MCF 10A (cell line): ENCODE measurements around the gene REST. TPM values are rescaled to one million over a fixed set of nuclear protein-coding genes. Genes with fewer than 3 reads are reported as not detected.

Experiments used
- Bru-seq: library from RNA; stranded (reverse); fragments of 400-500 nt; gene quantifications from one replicate; lab custom pipeline; 2021; lab: Mats Ljungman, UMichigan
- BruChase-seq, 2 experiments: library from RNA; stranded (reverse); fragments of 400-500 nt; gene quantifications; one replicate each; lab custom pipeline; 2021; lab: Mats Ljungman, UMichigan
- BruUV-seq: library from RNA; stranded (reverse); fragments of 400-500 nt; replicated peaks from 2 replicates; lab custom pipeline; 2021; lab: Mats Ljungman, UMichigan
- CTCF ChIA-PET: fragments of 300-600 bp; sonication (Branson Sonifier 250); formaldehyde crosslinking; extraction: SDS; loops from one replicate; lab custom pipeline; 2021; ENCODE audit warnings: antibody characterized with exemption, inconsistent platforms; lab: Yijun Ruan, JAX
- POLR2A ChIA-PET: fragments of 300-600, 350-650 bp; sonication (Branson Sonifier 250); formaldehyde crosslinking; extraction: SDS; loops from one replicate; lab custom pipeline; 2020; ENCODE audit warnings: antibody characterized with exemption, inconsistent platforms; lab: Yijun Ruan, JAX
- DNase-seq: peaks from one replicate; pipeline ENCODE4 v3.0.0-alpha.2; 2018; ENCODE audit not compliant: unreplicated experiment
- H3K27ac Mint-ChIP-seq: one replicate; pipeline ENCODE4 v1.8.0; 2022; ENCODE audit warnings: mild to moderate bottlenecking, low read depth, mixed read lengths; ENCODE audit not compliant: unreplicated experiment
- H3K27me3 Mint-ChIP-seq: one replicate; pipeline ENCODE4 v1.8.0; 2022; ENCODE audit warnings: mixed read lengths; ENCODE audit not compliant: insufficient read depth, unreplicated experiment
- H3K36me3 Mint-ChIP-seq: one replicate; pipeline ENCODE4 v1.8.0; 2022; ENCODE audit warnings: mild to moderate bottlenecking, moderate library complexity, mixed read lengths; ENCODE audit not compliant: insufficient read depth, unreplicated experiment
- H3K4me1 Mint-ChIP-seq: one replicate; pipeline ENCODE4 v1.8.0; 2022; ENCODE audit warnings: mixed read lengths; ENCODE audit not compliant: insufficient read depth, unreplicated experiment
- H3K4me3 Mint-ChIP-seq: one replicate; pipeline ENCODE4 v1.8.0; 2022; ENCODE audit warnings: mild to moderate bottlenecking, moderate library complexity, mixed read lengths; ENCODE audit not compliant: unreplicated experiment
- H3K9me3 Mint-ChIP-seq: one replicate; pipeline ENCODE4 v1.8.0; 2022; ENCODE audit warnings: mixed read lengths; ENCODE audit not compliant: unreplicated experiment
- CTCF ChIP-seq: fragments of 200-600 bp; IDR thresholded peaks from one replicate; pipeline ENCODE4 v1.8.0; 2022; ENCODE audit warnings: antibody characterized with exemption, mild to moderate bottlenecking; ENCODE audit not compliant: unreplicated experiment
- intact Hi-C: fragments of 100-400 bp; cut with micrococcal nuclease; formaldehyde crosslinking; loops from 2 replicates; pipeline ENCODE4 v1.14.1; 2022
- long read RNA-seq: library from polyadenylated mRNA; stranded (forward); transcript quantifications from one replicate; pipeline ENCODE4 v2.0.0, GENCODE V29; 2022
- total RNA-seq: library from RNA; stranded (reverse); gene quantifications from 2 replicates; pipeline ENCODE4 v1.2.3, GENCODE V29; 2022

Gene REST
- total RNA-seq (50.5 and 51.6 TPM in 2 replicates), Bru-seq, nascent RNA (percentile 75 among the genes with signal in this experiment), BruChase-seq, experiment 1, labeled RNA remaining after a 6-hour chase (percentile 94 among the genes with signal in this experiment), BruChase-seq, experiment 2, labeled RNA remaining after a 2-hour chase (percentile 91 among the genes with signal in this experiment)
- long read RNA-seq, full-length matches to known transcripts, result 33 of 46 reads
- long read RNA-seq, partial matches to known transcripts, result 2 of 46 reads
- long read RNA-seq, other reads (novel, unspliced or antisense), result 11 of 46 reads

GRCh38 chr4:56907489-56908205, at the start of gene REST:
Gene REST (plus strand): TSS chr4:56907900. CDS start chr4:56910639, 2,739 bp downstream.
- ChIA-PET CTCF (interaction anchor here (0.5 to 1.0 kb wide), 3 partner anchors 10 to 1945 kb away, joined by 3 to 7 read pairs (median 4); no protein-coding TSS in a partner anchor), POLR2A (interaction anchor here (0.8 to 5.4 kb wide), 13 partner anchors 9 to 1509 kb away, joined by 3 to 165 read pairs (median 6); partner anchors contain the start of genes AASDH, NOA1, PAICS and POLR2B)
- BruUV-seq, result no TSS peak

GRCh38 chr4:56859841-56860240, 47.9 kb upstream of the REST start:
- no peak for TF ChIP-seq CTCF
- intact Hi-C loops, result no loop called here
- BruUV-seq, result no TSS peak
- ChIA-PET POLR2A (interaction anchor here (0.7 kb wide), 1 partner anchor 38 kb away, joined by 3 read pairs; no protein-coding TSS in a partner anchor), CTCF (interaction anchor here (0.6 to 2.0 kb wide), 2 partner anchors 21 to 787 kb away, joined by 3 to 4 read pairs; no protein-coding TSS in a partner anchor)
- Mint-ChIP-seq H3K4me1 (peaks cover 4% of the 10 kb centered on the region), H3K9me3 (no peaks in the 10 kb centered on the region), H3K27ac (no peak overlapping the region), H3K4me3 (no peak overlapping the region), H3K36me3 (no peaks in the 10 kb centered on the region), H3K27me3 (no peaks in the 10 kb centered on the region)
- no peak for DNase-seq

More at GRCh38 chr4:56907489-56908205, at the start of gene REST:
- Mint-ChIP-seq H3K36me3 (peaks cover 18% of the 10 kb centered on the region), H3K9me3 (no peaks in the 10 kb centered on the region), H3K4me3 (peak within 1 kb of the TSS; percentile 97), H3K4me1 (peaks cover 18% of the 10 kb centered on the region), H3K27ac (peak within 1 kb of the TSS; percentile 85), H3K27me3 (no peaks in the 10 kb centered on the region)
- peak; percentile 63 for DNase-seq
- no peak for TF ChIP-seq CTCF
- intact Hi-C loops, result loop anchor here (2.0 kb wide), 1 partner anchor 69 kb away; the partner anchor contains the start of gene NOA1

- no peak for TF ChIP-seq CTCF
- H3K27ac Mint-ChIP-seq, result no peak overlapping the region
- ChIA-PET POLR2A (interaction anchor here (0.6 to 0.7 kb wide), 2 partner anchors 37 to 682 kb away, joined by 3 read pairs; no protein-coding TSS in a partner anchor), CTCF (interaction anchor here (0.6 kb wide), 1 partner anchor 100 kb away, joined by 3 read pairs; no protein-coding TSS in a partner anchor)
- H3K9me3 Mint-ChIP-seq, result no peaks in the 10 kb centered on the region
- no peaks in the 10 kb centered on the region for H3K27me3 Mint-ChIP-seq
- no peak overlapping the region for H3K4me3 Mint-ChIP-seq
- intact Hi-C loops, result no loop called here
- DNase-seq, result no peak
- no TSS peak for BruUV-seq
- peaks cover 4% of the 10 kb centered on the region for H3K4me1 Mint-ChIP-seq
- no peaks in the 10 kb centered on the region for H3K36me3 Mint-ChIP-seq
Measured at GRCh38 chr4:56860781-56861180, 46.9 kb upstream of the REST start.

- no TSS peak for BruUV-seq
- intact Hi-C loops, result no loop called here
- Mint-ChIP-seq H3K27ac (no peak overlapping the region), H3K27me3 (no peaks in the 10 kb centered on the region), H3K9me3 (no peaks in the 10 kb centered on the region), H3K36me3 (no peaks in the 10 kb centered on the region), H3K4me1 (peaks cover 4% of the 10 kb centered on the region), H3K4me3 (no peak overlapping the region)
- no peak for TF ChIP-seq CTCF
- ChIA-PET POLR2A (interaction anchor here (0.6 kb wide), 1 partner anchor 682 kb away, joined by 3 read pairs; no protein-coding TSS in a partner anchor), CTCF (interaction anchor here (0.6 kb wide), 1 partner anchor 99 kb away, joined by 3 read pairs; no protein-coding TSS in a partner anchor)
- peak; percentile 32 for DNase-seq
Measured at GRCh38 chr4:56861360-56861759, 46.3 kb upstream of the REST start.
